KG1 (cell line): Measurements from ENCODE around the gene EPHA8.

ENCODE experiments used
- DNase-seq: peaks from one replicate; lab custom pipeline; 2025; lab: John Stamatoyannopoulos, UW

The EPHA8 gene

DNA sequence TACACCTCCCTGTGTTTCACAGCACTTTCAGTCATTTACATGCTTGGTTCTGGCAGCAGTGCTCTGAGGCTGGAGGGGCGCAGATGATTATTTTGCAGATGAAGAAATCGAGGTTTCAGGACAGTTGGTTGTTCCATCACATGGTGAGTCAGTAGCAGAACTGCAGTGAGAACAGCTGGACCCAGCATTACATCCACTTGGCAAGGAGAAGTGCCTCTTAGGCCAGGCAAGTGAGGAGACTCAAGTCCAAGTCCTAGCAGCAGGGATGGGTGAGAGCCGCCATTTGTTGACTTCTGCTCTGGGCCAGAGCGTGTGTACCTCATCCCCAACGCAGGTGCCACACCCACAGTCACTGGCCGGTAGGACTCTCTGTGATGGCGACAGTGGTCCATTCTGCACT is 26.8 kb upstream of the EPHA8 start:
- no peak for DNase-seq

DNA sequence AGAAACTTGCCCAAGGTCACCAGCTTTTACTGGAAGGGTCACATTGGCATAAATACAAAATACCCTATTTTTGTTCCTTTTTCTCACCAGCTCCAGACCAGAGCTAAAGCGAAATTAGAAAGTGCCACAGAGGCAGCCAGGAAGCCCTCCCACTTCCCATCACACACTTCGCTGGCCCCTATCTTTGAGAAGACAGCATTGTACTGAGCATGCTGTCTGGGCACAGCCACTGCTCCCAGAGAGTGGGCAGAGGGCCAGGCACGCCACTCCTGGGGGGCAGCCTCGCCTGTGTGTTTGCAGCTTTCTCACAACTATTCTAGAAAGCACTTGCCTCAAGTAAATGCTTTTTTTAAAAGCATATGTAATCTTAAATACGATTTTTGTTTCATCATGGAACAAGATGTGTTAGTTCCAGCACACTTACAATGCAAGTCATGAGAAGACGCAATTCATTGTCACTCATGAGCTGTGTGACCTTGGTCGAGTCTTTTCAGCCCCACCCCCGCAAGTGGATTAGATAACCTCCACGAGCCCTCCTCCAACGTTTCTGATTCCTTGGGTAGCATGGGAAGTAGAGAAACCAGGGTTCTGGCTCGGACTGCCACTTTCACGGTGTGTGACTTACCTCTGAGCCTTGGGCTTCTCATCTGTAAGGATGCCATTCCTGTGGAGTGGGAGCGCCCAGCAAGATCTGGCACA is 25.7 kb upstream of the EPHA8 start:
- DNase-seq = no peak

DNA sequence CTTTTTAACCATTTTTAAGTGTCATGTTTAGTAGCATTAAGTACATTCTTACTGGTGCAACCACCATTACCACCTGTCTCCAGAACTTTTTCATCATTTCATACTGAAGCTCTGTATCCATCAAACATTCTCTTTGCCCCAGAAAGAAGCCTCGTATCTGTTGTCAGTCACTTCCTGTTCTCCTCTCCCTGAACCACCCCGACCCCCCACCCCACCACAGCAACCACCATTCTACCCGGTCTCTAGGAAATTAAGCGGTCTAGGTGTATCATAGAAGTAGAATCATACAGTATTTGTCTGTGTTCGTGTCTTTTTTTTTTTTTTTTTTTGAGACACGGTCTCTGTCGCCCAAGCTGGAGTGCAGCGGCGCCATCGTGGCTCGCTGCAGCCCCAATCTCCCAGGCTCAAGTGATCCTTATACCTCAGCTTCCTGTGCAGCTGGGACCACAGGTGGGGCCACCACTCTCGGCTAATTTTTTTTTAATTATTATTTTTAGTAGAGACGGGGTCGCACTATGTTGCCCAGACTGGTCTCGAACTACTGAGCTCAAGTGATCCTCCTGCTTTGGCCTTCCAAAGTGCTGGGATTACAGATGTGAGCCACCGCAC is 23.7 kb upstream of the EPHA8 start:
- DNase-seq = no peak

DNA sequence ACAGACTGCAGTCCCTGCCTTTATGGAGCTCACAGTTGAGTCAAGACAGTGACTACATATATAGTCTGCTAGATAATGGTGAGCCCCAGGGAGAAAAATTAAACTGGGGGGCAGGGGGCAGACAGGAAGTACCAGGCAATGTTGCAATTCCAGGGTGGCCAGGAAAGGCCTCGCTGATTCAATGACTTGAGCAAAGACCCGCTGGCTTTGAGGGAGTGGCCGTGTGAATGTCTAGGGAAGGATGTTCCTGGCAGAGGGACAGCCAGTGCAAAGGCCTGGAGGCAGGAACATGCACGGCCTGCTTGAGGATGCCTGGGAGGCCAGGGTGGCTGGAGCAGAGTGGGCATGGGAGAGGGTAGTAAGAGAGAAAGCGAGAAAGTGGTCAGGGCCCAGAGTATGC is 23.0 kb upstream of the EPHA8 start:
- DNase-seq = no peak

DNA sequence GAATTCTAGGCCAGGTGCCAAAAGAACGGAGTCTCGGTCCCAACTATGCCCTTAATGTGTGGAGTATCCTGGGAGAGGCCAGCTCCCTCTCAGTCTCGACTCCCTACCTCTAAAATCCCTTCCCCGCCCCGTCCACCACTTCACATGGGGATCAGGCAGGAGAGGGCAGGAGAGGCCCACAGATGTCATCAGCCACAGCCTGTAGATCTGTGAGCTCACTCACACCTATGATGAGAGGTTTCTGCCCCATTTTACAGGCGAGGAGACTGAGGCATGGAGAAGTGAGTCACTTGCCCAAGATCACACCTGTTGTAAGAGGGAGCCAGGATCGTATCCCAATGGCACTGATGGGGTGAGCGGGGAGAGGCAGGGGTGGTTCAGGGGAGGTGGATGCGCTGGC is 20.4 kb upstream of the EPHA8 start:
- DNase-seq = no peak

DNA sequence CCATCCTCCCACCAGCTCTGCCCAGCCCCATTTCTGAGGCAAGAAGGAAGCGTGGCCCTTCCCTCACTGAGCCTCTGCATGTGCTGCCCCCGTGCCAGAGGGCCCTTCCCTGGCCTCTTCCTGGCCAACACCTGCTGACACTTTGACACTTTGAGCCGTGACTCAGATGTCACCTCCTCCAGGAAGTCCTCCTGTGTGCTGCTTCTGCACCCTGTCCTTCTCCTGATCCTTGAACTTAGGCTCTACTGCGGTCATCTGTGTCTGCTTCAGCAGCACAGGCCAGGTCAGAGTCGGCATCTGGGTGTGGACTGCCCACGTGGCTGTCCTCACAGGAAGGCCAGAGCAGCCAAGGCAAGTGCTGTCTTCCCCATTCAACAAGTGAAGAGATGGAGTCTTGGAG is 19.6 kb upstream of the EPHA8 start:
- no peak for DNase-seq

DNA sequence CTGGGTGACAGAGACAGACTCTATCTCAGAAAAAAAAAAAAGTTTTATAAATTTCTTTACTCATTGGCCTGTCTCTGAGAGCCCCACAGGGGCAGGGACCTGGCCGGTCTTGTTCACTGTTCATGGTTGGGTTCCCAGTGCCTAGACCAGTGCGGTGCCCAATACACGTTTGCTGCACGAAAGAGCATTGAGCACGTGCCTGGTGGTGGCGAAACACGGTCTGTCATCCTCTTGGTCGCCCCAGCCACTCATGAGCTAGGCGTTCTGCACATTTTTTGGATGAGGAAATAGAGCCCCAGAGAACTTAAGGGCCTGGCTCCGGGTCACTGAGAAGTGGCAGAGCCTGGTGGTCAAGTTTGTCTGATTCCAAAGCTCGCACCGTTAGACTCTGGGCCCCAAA is 18.7 kb upstream of the EPHA8 start:
- no peak for DNase-seq

DNA sequence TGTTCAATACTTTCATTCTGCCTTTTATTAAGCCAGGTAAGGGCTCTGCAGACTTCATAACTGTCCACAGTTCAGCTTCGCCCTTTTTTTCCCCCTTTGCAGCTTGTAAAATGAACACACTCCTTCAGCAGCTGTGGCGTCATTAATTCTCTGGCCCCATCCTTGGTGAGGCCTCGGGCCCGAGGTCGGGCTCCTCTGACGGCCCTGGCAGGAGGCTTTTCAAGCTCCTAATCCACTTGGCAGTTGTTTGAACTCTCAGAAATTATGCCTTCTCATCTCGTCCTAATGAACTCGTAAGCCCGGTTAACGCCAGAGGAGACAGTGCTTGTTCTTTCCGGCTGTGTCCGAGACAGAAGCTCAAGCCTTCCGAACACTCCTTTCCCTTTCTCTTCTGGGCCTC is 18.1 kb upstream of the EPHA8 start:
- DNase-seq = no peak

DNA sequence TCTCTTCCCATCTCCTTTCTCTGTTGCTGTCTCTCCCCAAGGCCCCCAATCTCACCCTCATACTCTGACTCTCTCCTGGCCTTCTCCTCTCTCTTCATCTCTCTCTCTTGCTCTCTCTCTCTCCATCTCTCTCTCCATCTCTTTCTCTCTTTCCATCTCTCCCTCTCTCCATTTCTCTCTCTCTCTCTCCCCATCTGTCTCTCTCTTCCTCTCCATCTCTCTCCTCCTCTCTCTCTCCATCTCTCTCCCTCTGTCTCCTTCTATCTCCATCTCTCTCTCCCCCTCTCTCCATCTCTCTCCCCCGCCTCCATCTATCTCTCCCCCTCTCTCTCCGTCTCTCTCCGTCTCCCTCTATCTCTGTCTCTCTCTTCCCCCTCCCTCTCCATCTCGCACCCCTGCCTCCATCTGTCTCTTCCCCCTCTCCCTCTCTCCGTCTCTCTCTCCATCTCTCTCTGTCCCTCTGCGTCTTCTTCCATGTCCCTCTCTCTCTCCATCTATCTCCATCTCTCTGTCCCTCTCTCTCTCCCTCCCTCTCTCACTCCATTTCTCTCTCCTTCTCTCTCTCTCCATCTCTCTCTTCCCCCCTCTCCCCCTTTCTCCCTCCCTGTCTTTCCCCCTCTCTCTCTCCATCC is 16.0 kb upstream of the EPHA8 start:
- no peak for DNase-seq

DNA sequence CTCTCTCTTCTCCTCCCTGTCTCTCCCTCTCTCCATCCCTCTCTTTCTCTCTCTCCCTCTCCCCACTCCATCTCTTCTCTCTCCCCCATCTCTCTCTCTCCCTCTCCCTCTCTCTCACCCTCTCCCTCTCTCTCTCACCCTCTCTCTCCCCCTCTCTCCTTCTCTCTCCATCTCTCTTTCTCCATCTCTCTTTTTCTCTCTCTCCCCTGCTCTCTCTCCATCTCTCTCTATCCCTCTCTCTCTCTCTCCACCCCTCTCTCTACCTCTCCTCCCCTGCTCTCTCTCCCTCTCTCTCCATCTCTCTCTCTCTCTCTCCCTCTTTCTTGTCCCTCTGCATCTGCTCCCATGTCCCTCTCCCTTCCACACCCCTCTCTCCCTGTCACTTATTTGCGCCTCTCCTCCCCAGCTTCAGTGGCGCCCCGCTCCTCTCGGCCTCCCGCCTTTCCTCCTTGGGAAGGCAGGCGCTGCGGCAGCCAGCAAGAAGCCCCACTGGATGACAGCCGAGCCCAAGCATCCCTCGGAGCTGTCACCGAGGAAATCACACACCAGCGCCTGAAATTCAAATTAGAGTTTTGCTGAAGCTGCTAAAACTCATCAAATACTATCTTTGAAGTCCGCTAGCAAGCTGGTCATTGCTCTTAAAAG is 15.3 kb upstream of the EPHA8 start:
- no peak for DNase-seq

DNA sequence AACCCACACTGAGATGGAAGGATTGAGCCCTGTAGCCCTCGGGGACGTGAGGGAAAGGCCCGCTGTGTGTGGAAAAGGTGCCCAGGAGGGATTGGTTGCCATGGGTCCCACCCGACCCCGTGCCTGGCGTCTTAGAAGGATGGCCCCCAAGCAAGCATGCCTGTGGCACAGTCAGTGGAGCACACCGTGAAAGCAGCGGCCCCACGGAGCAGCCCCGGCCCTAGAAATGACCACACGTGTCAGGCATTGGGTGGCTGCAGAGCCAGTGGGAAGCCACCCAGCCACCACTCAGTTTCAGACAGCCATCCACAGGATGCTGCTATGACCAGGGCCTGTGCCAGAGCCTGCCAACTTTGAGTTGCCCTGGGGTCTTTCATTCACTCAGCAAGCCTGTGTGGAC is 13.3 kb upstream of the EPHA8 start:
- no peak for DNase-seq

DNA sequence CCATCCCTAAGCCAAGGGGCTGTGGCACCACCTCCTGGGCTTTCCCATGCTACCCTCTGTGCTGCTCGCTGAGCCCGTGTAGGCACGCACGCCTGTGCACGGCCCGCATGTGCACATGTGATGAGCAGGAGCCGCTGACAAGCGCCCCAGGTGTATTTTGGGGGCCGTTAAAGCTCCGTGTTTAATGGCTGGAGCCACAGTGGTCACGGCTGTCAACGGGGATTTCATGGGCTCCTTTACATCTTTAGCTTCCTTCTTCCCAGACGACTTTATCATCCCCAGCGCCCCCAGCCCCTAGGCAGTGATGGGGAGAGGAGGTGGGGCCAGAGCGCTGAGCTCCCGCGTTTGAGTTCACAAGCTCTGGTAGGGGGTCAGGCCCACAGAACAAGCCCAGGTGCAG is 11.7 kb upstream of the EPHA8 start:
- DNase-seq = no peak

DNA sequence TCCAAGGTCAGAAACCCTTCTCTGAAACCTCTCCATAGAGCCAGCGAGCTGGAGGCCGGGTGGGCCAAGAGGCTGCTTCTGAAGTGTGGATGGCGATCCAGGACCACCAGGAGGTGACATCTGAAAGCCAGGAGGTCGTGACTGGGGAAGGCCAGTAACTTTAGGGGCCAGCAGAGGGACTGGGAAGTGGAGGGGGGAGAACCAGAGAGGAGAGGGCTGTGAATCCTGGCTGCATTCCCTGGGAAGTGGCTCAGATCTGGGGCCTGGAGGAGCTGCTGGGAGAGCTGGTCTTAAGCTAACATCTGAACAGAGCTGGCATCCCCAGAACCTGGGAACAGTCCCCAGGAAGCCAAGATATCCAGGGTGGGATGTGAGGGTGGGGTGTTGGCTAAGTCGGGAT is 11.3 kb upstream of the EPHA8 start:
- DNase-seq = no peak

DNA sequence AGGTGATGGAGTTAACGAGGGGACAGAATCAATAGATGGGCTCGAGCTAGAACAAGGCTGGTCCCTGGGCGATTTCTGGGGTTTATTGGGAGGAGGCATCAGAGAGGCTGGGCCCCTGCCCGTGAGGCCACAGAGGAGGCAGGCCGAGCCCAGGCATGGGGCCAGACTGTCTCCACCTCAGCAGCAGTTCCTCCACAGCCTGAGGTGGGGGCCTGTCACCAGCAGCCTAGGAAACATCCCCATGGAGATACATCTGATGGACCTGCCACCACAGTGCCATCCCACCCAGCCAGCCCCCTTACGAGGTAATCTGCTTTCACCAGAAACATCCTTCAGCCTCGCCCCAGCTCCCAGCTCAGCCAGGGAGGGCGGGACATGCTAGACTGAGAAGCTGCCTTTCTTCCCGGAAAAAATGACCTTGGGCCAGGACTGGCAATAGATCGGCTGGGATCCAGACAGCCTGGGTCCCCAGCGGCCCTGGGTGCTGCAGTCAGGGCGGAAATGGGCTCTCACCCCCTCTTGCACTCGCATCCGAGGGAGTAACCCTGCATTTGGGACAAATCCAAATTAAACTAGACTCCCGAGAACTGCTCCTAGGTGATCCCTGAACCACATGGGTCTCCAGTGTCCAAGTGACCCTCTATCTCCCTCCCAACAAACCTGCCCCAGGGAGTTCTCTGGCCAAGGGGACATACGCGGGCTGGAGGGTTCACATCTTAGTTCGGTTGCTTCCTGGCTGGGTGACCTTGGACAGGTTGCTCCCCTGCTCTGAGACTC is 10.0 kb upstream of the EPHA8 start:
- DNase-seq = no peak

DNA sequence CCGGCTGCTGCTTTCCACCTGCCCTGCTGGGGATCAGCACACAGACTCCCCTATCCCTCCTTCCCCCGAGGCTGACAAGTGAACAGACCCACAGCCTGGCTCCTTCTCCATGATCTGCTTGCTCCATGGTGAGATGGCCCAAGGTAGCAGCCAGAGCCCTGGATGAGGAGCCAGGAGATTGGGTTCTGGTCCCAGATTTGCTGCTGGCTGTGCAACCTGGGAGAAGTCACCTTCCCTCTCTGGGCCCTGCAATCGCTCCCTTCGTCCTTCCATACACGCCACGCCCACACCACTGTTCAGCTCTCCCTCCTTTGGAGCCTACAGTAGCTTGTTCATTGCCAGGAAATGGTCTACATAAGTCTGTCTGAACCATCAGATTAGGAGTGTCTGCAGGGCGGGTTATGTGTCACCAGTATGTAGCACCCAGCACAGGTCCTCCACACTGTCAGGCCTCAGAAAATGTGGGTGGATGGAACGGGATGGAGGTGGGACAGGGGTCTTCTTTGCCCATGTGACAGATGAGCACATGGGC is 9.2 kb upstream of the EPHA8 start:
- DNase-seq = no peak

DNA sequence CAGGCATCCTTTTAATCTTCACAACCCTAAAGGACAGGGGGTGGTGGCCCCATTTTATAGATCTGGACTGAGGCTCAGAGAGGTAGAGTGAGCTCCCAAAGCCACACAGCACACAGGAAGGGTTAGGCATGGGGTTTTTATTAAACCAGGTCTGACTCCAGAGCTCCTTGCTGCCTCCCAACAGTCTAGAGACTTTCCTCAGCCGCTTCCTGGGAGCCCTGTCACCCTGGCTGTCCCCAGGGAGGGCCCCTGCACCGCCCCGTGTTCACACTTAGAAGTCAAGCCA is 8.0 kb upstream of the EPHA8 start:
- DNase-seq = no peak

DNA sequence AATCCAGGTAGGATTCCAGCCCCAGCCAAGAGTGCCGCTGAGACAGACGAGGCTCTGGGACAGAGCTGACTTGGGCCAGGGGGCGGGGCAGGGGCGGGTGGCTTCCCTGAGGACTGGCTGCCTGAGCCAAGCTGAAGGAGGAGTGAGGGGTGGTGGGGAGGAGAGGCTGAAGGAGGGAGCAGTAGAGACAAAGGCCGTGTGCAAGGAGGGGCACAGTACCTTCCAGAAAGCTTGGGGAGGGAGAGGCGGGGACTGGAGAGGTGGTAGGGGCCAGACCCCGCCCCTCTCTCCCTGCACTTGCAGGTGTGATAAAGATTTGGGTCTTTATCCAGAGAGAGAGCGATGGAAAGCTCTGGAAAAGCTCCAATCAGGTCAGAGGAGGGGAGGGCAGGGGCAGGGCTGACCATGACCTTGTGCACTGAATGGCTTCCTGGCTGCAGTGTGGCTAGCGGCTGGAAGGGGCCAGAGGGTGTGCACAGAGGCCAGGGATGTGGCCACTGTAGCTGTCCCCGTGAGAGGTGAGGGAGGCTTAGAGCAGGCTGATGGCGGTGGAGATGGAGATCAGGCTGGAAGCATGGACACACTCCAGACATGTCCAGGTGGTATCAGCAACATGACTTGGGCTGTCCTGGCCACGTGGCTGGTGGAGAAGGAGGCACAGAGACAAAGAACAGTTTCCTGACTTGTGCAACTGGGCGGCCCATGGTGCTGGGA is 6.7 kb upstream of the EPHA8 start:
- DNase-seq = no peak

DNA sequence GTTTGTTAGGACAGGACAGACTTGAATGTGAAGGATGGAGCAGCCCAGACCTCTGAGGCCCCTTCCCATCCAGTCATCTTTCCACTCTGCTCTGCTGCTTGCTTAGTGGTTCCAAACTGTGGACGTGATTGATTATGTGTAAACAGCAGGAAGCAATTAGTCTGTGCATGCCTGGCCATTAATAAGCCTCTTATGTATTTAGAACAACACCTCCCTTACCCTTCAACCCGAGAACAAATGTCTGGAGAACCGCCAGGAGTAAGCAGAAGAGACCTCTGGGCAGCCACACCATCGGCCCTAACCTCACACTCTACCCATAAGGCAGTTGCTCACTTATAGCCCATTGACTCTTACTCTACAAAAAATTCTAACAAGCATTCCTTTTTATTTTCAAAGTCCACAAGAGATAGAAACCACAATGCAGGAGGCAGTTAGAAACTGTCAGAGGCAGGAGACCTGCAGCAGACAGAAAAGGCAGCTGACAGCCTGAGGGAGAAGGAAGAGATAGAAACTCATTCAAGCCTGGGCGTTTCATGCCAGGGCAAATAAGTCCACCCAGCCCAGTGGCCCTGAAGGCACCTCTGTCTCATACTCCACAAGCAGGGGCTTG is 5.8 kb upstream of the EPHA8 start:
- no peak for DNase-seq

DNA sequence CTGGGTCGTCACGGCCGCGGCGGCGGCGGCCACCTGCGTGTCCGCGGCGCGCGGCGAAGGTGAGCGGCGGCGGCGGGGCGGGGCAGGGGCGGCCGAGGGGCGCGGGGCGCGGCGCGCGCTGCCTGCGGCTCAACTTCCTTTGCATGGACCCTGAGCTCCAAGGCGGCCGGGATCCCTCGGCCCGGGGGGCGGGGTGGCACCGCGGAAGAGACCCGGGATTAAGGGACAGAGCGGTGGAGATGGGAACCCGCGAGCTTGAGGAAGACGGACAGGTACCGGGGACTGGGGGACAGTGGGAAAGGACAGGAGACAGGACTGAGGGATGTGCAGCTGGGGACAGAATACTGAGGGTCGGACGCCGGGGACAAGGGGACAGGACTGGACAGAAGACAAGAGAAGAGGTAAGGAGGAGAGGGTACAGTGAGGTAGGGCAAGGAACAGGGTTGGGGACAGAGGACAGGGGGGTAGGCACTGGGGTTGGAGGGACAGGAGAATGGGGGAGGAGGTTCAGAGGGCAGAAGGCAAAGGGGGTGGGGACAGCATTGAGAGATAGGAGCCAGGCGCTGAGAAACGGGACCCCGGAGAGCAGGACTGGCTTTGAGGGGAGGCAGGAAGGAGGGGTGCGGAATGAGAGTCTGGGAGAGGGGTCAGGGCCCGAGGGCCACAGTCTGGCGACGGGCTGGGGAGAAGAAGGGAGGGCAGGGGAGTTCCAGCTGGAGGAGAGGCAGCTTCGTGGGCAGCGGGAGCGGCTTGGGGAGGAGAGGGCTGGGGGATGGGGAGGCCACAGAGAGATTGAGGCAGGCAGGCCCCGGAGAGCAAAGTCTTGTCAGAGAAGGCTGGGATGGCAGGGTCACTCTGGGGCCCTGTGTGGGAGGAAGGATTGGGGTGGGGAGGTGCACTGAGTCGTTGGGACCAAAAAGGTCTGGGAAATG is 648 bp downstream of the EPHA8 start:
- no peak for DNase-seq

DNA sequence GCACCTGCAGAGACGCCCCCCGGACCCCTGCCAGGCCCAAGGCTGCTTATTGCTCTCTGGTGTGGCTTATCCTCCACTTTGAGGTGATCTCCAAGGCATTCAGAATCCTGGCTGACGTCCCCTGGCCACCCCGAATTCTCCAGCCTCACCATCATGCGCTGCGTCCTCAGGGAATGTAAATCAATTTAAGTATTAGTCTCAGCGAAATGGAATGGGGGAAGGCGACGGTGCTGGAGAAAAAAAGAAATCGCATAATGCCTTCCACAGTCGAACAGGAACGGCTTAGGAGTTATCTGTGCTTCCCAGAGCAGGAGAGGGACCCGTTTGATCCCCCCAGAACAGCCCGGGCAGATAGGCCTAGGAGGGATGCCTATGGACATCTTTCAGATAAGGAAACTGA is 2.9 kb downstream of the EPHA8 start:
- DNase-seq = no peak
